A673 (cell line): Measurements from ENCODE around the gene GLB1L2. TPM values are rescaled to one million over a fixed set of nuclear protein-coding genes. Genes with fewer than 3 reads are reported as not detected.

Experiments
- BruUV-seq: library from RNA; stranded (reverse); fragments of 400-500 nt; replicated peaks from 2 replicates; lab custom pipeline; 2021; lab: Mats Ljungman, UMichigan
- CTCF ChIA-PET: fragments of 300-600 bp; sonication (Branson Sonifier 250); formaldehyde crosslinking; loops from one replicate; lab custom pipeline; 2022; ENCODE audit warnings: antibody characterized with exemption; lab: Charles Lee
- POLR2A ChIA-PET: fragments of 300-600 bp; sonication (Branson Sonifier 250); formaldehyde crosslinking; loops from one replicate; lab custom pipeline; 2022; ENCODE audit warnings: antibody characterized with exemption; ENCODE audit not compliant: low non-redundant PET; lab: Charles Lee
- DNase-seq: peaks from one replicate; pipeline ENCODE4 v3.0.0-alpha.2; 2015; ENCODE audit warnings: low spot score
- H3K27ac ChIP-seq: fragments of 200-600 bp; sonication (generic); 2 replicates; pipeline ENCODE4 v1.5.1; 2016; ENCODE audit warnings: mixed run types, low read depth, mild to moderate bottlenecking, mixed read lengths, antibody characterized with exemption, low read length; ENCODE audit not compliant: poor library complexity, severe bottlenecking
- H3K27me3 ChIP-seq: fragments of 200-600 bp; sonication (generic); replicated peaks from 2 replicates; pipeline ENCODE4 v1.6.1; 2017; ENCODE audit warnings: mixed run types, low read depth, mild to moderate bottlenecking, mixed read lengths, antibody characterized with exemption, low read length; ENCODE audit not compliant: insufficient read depth, poor library complexity
- H3K36me3 ChIP-seq: fragments of 200-600 bp; sonication (generic); 2 replicates; pipeline ENCODE4 v1.6.1; 2016; ENCODE audit warnings: mixed run types, mild to moderate bottlenecking, mixed read lengths, antibody characterized with exemption, low read length; ENCODE audit not compliant: insufficient read depth, poor library complexity, severe bottlenecking
- H3K4me1 ChIP-seq: fragments of 200-600 bp; sonication (generic); 2 replicates; pipeline ENCODE4 v1.6.1; 2017; ENCODE audit warnings: mixed run types, mild to moderate bottlenecking, mixed read lengths, antibody characterized with exemption, low read length; ENCODE audit not compliant: insufficient read depth, poor library complexity, severe bottlenecking
- H3K4me3 ChIP-seq: fragments of 200-600 bp; sonication (generic); 2 replicates; pipeline ENCODE4 v1.5.1; 2016; ENCODE audit warnings: low read depth, mixed run types, mild to moderate bottlenecking, mixed read lengths, low read length; ENCODE audit not compliant: poor library complexity, severe bottlenecking
- H3K9me3 ChIP-seq: fragments of 200-600 bp; sonication (generic); 2 replicates; pipeline ENCODE4 v1.6.1; 2016; ENCODE audit warnings: mixed run types, low read depth, mild to moderate bottlenecking, mixed read lengths, antibody characterized with exemption, low read length; ENCODE audit not compliant: poor library complexity, severe bottlenecking
- CTCF ChIP-seq: fragments of 300-800, 200-600 bp; sonication (generic); conservative IDR thresholded peaks from 2 replicates; pipeline ENCODE4 v1.5.1; 2017; ENCODE audit warnings: low read depth, mild to moderate bottlenecking, antibody characterized with exemption, low read length, moderate library complexity, mixed read lengths
- EZH2 ChIP-seq: fragments of 200-600 bp; sonication (generic); IDR thresholded peaks from 2 replicates; pipeline ENCODE4 v1.6.1; 2017; ENCODE audit warnings: borderline replicate concordance, low read depth, mild to moderate bottlenecking, mixed read lengths, antibody characterized with exemption, low read length; ENCODE audit not compliant: poor library complexity, severe bottlenecking
- intact Hi-C: fragments of 100-400 bp; cut with micrococcal nuclease; formaldehyde crosslinking; loops from one replicate; pipeline ENCODE4 v1.10.0; 2022; ENCODE audit not compliant: unreplicated experiment
- total RNA-seq: library from RNA; stranded (reverse); gene quantifications from 2 replicates; pipeline ENCODE4 v1.2.3, GENCODE V29; 2021

The GLB1L2 gene
- total RNA-seq, 1 experiment from 2014 or later, result 22.6 TPM

GRCh38 chr11:134289789-134290188, 42.0 kb upstream of the GLB1L2 start:
- intact Hi-C loops, result no loop called here
- CTCF ChIA-PET, result no interaction called here
- Histone ChIP-seq H3K36me3 (no peaks in the 10 kb centered on the region), H3K4me1 (no peaks in the 10 kb centered on the region), H3K27me3 (no peaks in the 10 kb centered on the region), H3K4me3 (no peak overlapping the region), H3K27ac (no peak overlapping the region), H3K9me3 (no peaks in the 10 kb centered on the region)
- no peak for DNase-seq
- POLR2A ChIA-PET, result no interaction called here
- BruUV-seq, result no TSS peak
- TF ChIP-seq CTCF, result no peak

- no peaks in the 10 kb centered on the region for H3K9me3 ChIP-seq
- H3K27ac ChIP-seq, result no peak overlapping the region
- no peaks in the 10 kb centered on the region for H3K36me3 ChIP-seq
- CTCF ChIA-PET, result no interaction called here
- no peak for DNase-seq
- H3K4me1 ChIP-seq, result no peaks in the 10 kb centered on the region
- intact Hi-C loops, result no loop called here
- H3K27me3 ChIP-seq, result no peaks in the 10 kb centered on the region
- no peak for TF ChIP-seq CTCF
- no peak for TF ChIP-seq EZH2
- no TSS peak for BruUV-seq
- no peak overlapping the region for H3K4me3 ChIP-seq
- POLR2A ChIA-PET, result no interaction called here
These were observed 41.1 kb upstream of the GLB1L2 start for GRCh38 chr11:134290646-134291045.

DNA sequence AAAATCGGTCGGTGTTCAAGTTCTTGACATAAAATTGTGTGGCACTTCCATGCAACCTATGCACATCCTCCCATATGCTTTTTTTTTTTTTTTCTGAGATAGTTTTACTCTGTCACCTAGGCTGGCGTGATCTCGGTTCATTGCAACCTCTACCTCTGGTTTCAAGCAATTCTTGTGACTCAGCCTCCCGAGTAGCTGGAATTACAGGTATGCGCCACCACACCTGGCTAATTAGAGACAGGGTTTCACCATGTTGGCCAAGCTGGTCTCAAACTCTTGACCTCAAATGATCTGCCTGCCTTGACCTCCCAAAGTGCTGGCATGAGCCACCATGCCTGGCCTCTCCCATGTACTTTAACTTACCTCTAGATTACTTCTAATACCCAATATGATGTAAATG, 40.6 kb upstream of the GLB1L2 start:
- H3K27ac ChIP-seq, result no peak overlapping the region
- no peaks in the 10 kb centered on the region for H3K9me3 ChIP-seq
- intact Hi-C loops, result no loop called here
- CTCF ChIA-PET, result no interaction called here
- BruUV-seq, result no TSS peak
- no peak for DNase-seq
- no peaks in the 10 kb centered on the region for H3K4me1 ChIP-seq
- TF ChIP-seq CTCF (no peak), EZH2 (no peak)
- no peak overlapping the region for H3K4me3 ChIP-seq
- POLR2A ChIA-PET, result no interaction called here
- H3K27me3 ChIP-seq, result no peaks in the 10 kb centered on the region
- no peaks in the 10 kb centered on the region for H3K36me3 ChIP-seq
